NCI-H2196 treated with DMSO at 0.1 percent for 48 hours (cell line): ENCODE measurements around the gene PRKAG2.

Source experiments
- DNase-seq: peaks from one replicate; lab custom pipeline; 2025; ENCODE audit not compliant: unreplicated experiment; lab: John Stamatoyannopoulos, UW

Gene PRKAG2

GRCh38 chr7:151866761-151867655 lies 9.9 kb downstream of the PRKAG2 start:
- no peak for DNase-seq

GRCh38 chr7:151866028-151866427 lies 10.9 kb downstream of the PRKAG2 start:
- no peak for DNase-seq

DNA sequence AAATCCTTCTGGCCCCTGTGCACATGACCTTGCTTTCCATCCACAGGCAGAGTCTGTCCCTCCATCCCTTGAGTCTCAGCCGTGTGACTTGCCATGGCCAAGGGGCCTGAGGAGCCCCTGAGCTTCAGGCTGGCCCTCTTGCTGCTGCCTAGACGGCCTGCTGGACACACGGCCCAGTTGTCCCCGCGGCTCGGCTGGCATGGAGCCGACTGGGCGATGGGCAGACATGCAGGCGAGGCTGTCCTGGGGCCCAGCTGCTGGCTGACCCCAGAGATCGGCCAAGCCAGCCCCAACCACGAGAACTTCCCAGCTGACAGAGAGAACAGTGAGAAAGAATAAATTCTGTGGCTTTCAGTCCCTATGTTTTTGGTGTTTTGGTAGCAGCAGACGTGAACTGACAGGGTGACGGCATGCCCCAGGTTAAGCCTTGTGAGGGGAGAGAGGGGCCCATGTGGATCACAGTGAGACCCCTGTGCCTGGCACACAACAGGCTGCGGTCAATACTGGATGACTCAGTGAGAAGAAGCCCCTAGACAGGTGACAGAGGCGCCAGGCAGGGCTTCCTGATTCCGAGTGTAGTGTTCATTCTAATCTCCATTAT lies 11.7 kb downstream of the PRKAG2 start:
- no peak for DNase-seq

GRCh38 chr7:151864561-151864960 lies 12.4 kb downstream of the PRKAG2 start:
- no peak for DNase-seq

DNA sequence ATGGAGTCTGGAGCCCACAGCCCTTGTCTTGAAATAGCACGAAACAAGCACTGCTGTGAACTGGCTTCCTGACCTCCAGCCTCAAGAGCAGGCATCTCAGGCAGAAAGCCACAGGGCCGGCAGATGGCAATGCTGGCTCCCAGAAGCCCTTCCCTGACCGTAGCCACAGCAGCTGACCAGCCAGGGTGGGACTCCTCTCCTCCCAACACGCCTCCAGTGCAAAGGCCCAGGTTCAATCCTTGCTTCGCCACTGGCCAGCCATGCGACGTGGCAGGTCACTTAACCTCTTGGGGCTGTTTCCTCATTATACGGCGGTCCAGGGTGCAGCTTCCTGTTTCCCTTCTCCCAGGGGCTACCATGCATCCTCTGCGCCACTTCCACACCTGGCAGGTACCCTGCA lies 12.8 kb downstream of the PRKAG2 start:
- DNase-seq: no peak

- no peak for DNase-seq
Measured at GRCh38 chr7:151863386-151864079, 13.4 kb downstream of the PRKAG2 start.

GRCh38 chr7:151862606-151863381 lies 14.1 kb downstream of the PRKAG2 start:
- no peak for DNase-seq

GRCh38 chr7:151861881-151862280 lies 15.0 kb downstream of the PRKAG2 start:
- DNase-seq: no peak

GRCh38 chr7:151860771-151861170 lies 16.1 kb downstream of the PRKAG2 start:
- no peak for DNase-seq

DNA sequence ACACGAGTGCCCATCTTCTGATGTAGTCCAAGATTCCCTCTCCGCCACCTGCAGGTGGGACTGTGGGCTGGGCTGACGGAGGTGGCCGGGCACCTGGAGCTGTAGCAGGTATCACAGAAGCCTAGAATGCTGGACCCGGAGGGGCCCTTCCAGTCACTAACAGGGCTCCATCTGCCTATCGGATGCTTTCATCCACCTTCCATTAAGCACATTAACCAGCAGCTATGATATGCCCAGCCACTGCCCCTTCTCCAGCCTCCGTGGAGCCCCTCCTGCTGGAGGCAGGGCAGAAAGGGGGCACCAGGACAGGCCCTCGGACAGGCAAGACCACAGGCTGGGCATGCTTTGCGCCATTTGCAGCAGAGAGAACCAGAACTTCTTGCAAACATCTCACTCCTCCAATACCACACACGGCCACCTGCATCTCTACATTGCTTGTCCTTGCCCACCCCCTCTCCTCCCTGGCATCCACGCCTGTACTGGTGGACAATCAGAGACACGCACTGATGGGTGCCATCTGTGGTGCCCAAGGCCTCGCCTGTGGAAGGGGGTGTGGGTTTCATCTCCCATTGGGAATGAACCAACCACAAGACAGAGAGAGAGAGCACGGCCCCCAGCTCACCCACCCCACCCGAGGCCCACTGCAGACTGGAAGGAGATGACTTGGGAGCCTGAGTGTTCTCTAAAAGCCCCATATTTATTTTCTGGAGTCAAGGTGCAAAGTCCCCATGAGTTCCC lies 16.8 kb downstream of the PRKAG2 start:
- no peak for DNase-seq

GRCh38 chr7:151859111-151859947 lies 17.6 kb downstream of the PRKAG2 start:
- no peak for DNase-seq

DNA sequence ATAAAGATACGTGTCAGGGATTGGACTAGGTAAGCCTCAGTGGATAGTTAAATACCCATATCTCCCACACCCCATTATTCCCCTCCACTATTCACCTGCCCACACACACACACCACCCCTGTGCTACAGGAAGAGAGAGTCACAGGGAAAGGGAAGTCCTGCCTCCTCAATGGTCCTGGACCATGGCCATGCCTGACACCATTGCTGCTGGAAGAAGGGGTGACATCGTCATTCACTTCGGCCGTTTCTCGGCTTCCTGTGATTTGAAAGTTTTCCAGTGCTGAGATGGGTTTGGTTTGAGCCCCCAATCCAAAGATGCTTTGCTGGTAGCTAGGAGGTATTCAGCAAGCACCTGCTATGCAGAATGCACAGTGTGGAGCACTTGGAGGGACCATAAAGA lies 18.5 kb downstream of the PRKAG2 start:
- no peak for DNase-seq

DNA sequence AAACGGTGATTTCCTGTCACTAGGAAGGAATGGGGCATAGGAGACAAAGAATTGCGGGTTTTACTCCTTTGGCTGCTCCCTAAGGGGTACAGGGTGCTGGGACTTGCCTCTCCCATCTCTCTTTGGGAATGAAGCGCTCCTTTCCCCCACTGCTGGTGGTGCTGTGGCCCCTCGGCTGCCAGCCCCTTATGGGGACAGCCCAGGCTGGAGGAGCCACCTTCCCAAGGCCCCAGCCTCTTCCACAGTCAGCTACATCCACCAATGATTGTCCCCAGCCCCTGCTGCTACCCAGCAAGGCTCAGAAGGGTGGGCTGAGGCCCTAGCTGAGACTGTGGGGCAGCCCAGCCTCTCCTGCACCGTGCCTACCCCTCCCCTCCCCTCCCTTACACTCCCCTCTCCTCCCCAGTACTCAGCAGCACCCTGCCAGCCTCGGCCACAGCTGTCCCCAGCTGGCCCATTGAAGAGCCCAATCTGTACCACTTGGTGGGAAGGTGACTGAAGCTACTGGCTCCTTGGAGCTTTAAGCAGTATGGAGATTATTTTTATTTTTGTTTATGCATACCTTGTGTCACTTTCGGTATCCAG lies 19.0 kb downstream of the PRKAG2 start:
- no peak for DNase-seq

GRCh38 chr7:151857412-151857811 lies 19.5 kb downstream of the PRKAG2 start:
- DNase-seq: no peak

DNA sequence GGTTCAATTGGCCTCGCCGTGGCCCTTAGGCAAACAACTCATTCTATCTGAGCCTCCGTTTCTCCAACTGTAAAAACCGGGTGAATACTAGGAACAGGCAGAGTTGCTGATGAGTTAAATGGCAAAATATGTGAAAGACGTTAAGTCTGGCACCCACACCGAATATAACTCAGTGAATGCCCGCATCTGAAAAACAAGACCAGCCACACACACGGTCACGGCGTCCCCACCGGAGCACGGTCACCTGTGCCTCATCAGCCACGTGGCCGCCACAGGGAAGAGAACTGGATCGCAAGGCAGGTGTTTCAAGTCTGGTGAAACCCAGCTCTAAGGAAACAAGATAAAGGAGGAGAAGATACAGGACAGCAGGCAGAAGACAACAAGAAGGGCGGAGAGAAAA lies 20.4 kb downstream of the PRKAG2 start:
- no peak for DNase-seq

DNA sequence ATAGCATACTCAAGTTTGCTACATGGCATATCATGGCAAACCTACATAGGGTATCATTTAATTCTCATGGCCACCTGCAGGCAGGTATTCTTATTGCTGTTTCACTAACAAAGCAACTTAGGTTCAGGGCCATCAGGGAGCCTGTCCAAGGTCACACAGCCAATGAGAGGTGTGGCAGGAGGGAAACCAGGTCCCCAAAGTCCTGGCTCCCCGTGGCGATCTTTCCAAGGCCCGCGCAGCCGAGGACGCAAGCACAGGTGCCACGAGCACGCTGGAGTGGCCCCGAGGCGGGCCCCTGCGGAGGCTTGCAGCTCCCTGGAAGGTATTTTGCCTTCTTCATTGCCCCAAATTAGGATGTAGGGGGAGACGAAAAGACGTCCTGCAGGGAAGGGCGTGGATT lies 20.8 kb downstream of the PRKAG2 start:
- no peak for DNase-seq

GRCh38 chr7:151854720-151855071 lies 22.2 kb downstream of the PRKAG2 start:
- DNase-seq: no peak

GRCh38 chr7:151853896-151854719 lies 22.8 kb downstream of the PRKAG2 start:
- DNase-seq: no peak
